Adrenal gland (tissue), 5 donors: ENCODE data around the gene DNAJC15.

Experiments used
- CTCF ChIP-seq, 6 experiments: fragments of 450-650 bp in 4 of 6; fragments of 200-600 bp in 2 of 6; sonication (generic) in 1 of 6; IDR thresholded peaks; 1 replicate in 5 of 6; 2 replicates in 1 of 6; pipeline versions ENCODE4 v1.5.1 to v1.8.0; 2016 to 2021; ENCODE audit warnings: antibody characterized with exemption in 6 of 6, mild to moderate bottlenecking in 2 of 6, moderate library complexity in 1 of 6
- POLR2A ChIP-seq, 2 donors: fragments of 450-650 bp; IDR thresholded peaks; one replicate each; pipeline ENCODE4 v1.6.1; 2017; ENCODE audit warnings: antibody characterized with exemption in 2 of 2, mild to moderate bottlenecking in 2 of 2, moderate library complexity in 1 of 2
- donor health status: DM: no; HTN: no; CAD: no.

- TF ChIP-seq CTCF (IDR thresholded peaks at IDR 0.05) (no peak), POLR2A (IDR thresholded peaks at IDR 0.05) (no peak)
Observed at GRCh38 chr13:43139921-43140320, 116.5 kb downstream of the DNAJC15 start.
